ENCODE results near the gene GEMIN7.
A peak's percentile ranks its signal among the peaks of the same experiment; 100 is the strongest.

The GEMIN7 gene

DNA sequence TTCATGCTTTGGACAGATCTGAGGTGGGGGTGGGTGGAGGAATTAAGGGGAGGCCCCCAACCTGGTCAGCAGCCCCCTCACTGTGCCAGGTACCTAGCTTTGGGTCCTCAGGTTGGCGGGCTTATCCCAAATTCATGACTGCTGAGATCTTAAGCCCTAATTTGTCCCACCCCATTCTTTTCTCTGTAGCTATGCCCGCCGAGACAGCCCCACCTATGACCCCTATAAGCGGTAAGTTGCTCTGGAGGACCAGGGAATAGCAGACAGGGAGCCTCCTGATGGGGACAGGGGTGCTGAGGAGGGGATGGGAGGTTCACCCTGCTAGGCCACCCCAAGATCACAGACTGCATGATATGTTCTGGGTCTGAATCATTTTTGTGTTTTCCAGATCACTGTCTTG lies 17.1 kb upstream of the GEMIN7 start:
- DNase-seq (ENCODE audit: low read depth): no peak

DNA sequence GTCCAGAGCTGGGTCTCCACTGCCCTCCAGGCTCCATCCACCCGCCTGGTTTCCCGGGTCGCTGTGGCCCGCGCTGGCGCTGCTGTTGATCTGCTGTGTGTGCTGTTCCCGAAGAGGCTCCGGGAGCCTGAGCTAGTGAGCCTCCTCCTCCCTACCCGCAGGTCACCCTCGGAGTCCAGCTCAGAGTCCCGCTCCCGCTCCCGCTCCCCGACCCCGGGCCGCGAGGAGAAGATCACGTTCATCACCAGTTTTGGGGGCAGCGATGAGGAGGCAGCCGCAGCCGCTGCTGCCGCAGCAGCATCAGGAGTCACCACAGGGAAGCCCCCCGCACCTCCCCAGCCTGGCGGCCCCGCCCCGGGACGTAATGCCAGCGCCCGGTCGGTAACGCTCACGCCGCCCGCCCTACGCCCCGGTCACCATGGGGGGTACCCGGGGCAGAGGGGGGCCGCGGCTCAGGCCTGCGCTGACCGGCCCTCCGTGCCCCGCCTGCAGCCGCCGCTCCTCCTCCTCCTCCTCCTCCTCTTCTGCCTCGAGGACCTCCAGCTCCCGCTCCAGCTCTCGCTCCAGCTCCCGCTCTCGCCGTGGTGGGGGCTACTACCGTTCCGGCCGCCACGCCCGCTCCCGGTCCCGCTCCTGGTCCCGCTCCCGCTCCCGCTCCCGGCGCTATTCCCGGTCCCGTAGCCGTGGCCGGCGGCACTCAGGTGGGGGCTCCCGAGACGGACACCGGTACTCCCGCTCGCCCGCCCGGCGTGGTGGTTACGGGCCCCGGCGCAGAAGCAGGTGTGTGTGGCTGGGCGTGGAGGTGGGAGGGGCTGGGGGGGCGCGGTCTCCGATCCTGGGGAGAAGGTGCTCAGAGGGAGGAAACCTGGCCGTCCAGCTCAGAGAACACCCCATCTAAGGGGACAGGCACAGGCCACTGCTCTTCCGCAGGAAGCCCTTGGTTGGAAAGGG lies 14.9 kb upstream of the GEMIN7 start:
- no peak for DNase-seq (ENCODE audit: low read depth)

DNA sequence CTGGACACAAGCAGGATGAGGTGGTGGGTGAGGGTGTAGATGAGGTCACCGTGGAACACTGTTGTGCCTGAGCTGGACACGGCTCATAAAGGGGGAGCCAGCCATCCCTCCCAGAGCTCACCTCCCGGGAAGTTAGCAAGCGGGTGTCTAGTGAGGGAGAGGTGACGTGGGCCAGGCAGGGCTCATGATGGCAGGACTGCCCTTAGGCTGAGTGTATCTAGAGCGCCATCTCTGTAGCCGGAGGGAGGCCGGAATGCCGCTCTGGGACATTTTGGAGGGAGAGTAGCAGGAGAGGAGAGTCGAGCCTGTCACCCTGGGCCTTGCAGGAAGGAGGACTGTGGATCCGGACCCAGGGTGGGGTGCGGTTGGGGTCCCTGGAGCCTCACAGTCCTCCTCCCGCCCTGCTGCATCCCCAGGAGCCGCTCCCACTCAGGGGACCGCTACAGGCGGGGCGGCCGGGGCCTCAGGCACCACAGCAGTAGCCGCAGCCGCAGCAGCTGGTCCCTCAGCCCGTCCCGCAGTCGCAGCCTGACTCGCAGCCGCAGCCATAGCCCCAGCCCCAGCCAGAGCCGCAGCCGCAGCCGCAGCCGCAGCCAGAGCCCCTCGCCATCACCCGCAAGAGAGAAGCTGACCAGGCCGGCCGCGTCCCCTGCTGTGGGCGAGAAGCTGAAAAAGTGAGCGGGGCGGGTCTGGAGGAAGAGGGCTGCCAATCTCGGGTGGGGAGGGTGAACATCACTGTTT lies 12.0 kb upstream of the GEMIN7 start:
- DNase-seq (ENCODE audit: low read depth): no peak

DNA sequence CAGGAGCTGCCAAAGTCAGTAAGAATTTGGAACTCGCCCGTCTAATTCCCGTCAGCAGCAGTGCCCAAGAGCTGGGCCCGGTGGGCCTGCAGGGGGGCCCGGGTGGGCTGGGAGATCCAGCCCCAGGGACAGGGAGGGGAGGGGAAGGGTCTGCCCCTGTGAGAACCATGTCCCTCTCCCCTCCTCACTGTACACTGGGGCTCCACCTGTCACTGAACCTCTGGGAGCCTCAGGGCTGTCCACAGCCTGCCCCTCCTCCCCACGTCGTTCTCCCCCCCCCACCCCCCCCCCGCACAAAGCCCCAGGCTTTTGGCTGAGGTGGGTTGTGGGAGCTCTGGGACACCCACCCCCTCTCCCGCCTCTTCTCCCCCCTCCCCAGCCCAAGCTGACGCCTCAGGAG lies 11.0 kb upstream of the GEMIN7 start:
- no peak for DNase-seq (ENCODE audit: low read depth)

DNA sequence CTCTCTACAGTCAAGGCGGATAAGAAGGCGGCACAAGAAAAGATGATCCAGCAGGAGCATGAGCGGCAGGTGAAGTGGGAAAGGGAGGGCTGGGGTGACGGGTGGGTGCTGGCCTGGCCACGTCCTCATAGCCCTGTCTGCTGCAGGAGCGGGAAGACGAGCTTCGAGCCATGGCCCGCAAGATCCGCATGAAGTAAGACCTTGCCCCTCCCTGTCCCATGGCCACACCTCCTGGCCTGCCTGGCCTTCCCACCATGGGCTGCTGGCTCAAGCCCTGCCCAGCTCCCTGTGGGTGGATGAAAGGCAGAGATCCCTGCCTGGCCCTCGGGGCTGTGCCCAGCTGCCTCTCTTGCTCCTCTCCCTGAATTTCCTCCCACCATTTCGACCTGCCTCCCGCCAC lies 10.0 kb upstream of the GEMIN7 start:
- DNase-seq (ENCODE audit: low read depth): no peak

DNA sequence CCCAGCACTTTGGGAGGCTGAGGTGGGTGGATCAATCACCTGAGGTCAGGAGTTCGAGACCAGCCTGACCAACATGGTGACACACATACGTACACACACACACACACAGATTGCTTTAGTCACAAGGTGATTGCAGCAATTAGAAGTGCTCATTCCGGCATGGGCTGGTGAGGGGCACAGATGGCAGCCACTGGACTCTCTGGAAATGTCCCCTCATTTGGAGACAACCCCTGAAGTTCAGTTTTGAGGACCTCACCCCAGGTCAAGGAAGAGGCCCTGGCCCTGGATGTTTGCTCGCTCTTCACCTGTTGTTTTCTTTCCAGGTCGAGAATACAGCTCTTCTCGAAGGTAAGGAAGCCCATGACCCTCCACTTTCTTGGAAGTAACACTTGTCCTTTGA lies 8.8 kb upstream of the GEMIN7 start:
- no peak for DNase-seq (ENCODE audit: low read depth)

DNA sequence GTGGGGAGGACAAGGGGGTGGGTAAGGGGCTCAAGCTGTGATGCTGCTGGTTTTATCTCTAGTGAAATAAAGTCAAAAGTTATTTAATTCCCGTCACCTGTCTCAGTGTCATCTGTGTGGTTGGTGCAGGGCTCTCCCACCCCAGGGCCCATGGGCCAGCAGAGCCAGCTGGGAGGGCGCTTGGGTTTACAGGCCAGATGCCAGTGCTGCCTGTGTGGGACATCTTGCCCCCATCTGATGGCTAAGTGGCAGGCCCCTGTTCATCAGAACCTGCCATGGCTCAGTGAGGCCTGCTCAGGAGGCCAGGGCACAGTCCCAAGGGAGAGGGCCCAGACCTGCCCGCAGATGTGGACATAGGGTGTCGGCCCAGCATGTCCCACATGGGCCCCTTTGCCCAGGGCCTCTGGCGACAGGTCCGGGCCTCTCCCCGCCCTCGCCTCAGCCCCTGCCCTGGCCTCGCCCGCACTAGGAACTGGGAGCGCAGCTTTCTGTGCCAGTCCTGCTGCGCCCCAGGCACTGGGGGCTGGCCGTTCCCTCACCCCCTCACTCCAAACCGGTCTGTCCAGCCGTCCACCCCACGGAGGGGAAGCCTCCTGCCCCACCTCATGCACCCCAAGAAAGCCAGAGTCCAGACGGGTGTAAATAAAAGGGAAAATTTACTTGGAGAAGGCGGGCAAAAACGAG lies 8.1 kb upstream of the GEMIN7 start:
- DNase-seq (ENCODE audit: low read depth): no peak

DNA sequence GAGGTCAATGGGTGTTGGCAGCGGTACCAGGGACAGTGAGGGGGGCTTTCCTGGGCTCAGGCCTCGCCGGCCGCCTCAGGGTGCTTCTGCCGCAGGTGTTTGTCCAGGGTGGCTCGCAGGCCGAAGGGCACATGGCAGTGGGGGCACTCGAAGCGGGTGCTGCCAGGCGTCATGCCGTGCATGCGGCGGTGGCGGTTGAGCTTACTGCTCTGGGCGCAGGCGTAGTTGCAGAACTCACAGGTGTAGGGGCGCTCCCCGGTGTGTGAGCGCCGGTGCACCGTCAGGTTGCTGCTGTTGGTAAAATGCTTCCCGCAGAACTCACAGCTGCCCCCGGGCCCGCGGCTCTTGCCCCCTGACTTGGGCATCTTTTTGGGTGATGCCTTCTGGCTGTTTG lies 7.5 kb upstream of the GEMIN7 start:
- no peak for DNase-seq (ENCODE audit: low read depth)

DNA sequence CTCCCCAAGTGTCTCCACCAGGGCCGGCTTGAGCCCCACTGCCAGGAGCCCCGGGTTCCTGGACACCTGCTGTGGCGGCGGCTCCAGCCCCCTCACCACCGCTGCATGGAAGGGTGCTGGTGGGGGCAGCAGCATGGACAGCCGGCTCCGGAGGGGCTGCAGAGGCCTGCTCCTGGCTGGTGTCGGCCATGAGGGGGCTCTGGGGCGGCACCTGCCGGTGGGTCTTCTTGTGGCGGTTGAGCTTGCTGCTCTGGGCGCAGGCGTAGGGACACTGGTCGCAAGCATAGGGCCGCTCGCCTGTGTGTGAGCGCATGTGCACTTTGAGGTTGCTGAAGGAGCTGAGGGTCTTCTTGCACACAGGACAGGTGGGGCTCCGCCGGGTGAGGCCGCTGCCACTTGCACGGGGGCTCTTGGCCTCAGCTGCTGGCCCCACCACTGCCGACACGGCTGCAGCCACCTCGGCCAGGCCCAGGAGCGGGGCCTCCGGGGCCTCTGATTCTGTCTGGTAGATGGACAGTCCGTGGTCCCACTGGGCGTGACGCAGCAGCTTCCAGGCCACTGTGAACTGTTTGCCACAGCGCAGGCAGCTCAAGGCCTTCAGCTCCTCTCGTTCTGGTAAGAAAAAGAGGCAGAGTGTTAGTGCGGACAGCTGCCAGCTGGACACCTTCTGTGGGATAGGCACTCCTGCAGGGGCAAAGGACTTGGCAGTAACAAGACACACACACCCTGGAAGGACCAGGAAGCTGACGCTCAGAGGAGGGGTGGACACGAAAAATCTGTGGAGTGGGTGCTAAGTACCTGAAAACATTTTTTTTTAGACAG lies 6.9 kb upstream of the GEMIN7 start:
- DNase-seq (ENCODE audit: low read depth): no peak

DNA sequence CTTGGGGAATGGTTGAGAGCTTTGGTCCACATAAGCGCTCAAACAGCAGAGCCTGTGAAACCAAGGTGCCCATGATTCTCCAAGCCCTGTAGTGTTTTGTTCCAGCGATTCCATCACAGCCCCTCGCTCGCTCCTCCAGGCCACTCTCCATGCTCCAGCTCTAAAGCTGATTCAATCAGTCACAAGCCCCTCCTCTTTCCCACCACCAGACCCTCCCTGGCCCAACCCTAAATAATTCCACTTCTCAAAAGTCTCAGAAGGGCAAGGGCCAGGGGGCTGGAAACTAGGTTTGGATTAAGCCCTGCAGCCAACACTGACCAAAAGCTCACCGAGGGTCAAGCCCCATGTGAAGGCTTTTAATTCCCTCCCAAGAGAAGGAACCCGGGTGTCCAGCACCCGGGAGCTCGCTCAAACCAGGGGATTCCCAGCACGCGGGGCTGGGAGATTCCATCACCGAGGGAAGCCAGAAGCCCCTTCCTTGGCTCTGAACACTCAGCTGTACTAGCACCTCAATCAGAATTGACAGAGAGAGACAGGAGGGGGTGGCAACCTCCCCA lies 4.2 kb upstream of the GEMIN7 start:
- no peak for DNase-seq (ENCODE audit: low read depth)

DNA sequence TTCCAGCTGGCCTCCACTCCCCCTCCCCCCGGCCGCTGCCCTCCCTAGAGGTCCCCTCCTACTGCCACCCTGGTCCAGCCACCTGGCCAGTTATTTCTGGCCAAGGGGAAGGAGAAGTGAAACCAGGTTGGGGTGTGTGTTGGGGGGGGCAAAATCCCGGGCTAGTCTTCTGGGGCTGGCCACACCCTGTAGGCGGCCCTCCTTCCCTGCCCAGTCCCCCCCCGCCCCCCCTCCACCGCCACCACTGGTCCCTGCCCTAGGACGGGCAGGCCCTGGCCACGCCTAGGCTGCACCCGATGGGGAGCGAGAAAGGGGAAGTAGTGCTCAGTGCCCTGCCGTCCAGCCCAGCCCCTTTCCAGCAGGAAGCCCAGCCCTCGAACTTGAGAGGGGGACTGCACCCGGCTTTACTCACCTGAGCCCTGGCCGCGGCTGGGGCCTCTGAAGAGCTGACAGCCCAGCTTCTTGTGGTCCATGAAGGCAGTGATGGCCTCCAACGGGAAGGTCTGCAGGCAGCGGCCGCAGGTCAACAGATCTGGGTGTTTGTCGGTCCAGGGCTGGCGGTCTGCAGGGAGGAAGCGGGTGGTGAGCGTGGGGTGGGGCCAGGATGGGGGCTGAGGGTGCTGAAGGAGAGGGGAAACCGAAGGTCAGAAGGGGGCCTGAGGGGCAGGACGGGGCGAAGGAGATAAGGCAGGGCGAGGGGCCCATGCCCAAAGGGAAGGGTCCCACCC lies 3.6 kb upstream of the GEMIN7 start:
- DNase-seq (ENCODE audit: low read depth): no peak

DNA sequence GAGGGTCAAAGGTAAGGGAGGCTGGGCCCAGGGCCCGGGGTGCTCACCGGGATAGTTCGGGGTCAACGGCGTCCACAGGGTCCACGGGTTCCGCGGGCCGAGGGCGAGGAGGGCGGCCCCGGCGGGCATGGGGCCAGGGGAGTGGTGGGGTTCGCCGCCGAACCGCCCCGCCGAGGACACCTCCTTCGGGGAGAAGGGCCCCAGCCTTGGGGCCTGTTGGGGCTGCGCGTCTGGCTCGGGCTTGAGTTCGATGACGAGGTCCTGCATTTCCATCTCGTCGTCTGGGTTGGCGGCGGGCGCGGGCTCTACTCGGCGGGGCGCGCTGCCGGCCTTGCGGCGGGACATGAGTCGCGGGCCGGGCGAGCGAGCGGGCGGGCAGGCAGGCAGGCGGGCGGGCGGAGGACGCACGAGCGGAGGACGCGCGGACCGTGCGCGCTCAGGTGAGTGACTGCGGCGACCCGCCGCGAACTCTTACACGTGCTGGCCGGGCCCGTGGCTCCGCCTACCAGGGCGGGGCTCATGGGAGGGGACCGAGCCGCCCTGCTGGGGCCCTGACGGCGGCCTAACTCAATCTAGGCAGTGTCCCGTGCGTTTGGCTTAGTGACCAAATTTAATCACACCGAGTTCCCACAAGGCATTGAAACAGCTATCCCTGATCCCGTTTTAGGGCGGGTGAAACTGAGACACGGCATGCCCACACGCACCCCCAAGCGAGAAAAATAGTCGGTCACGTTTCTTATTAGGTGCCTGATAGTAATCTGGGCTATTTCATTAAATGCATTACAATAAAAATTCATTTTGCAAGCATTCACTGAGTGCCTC lies 2.8 kb upstream of the GEMIN7 start, which contains the start of gene ZNF296:
Gene ZNF296 (minus strand): TSS at position 450 of the 822 bp plus-strand sequence. CDS start 105 bp downstream, at position 345.
- peak; percentile 78 for DNase-seq (ENCODE audit: low read depth)

DNA sequence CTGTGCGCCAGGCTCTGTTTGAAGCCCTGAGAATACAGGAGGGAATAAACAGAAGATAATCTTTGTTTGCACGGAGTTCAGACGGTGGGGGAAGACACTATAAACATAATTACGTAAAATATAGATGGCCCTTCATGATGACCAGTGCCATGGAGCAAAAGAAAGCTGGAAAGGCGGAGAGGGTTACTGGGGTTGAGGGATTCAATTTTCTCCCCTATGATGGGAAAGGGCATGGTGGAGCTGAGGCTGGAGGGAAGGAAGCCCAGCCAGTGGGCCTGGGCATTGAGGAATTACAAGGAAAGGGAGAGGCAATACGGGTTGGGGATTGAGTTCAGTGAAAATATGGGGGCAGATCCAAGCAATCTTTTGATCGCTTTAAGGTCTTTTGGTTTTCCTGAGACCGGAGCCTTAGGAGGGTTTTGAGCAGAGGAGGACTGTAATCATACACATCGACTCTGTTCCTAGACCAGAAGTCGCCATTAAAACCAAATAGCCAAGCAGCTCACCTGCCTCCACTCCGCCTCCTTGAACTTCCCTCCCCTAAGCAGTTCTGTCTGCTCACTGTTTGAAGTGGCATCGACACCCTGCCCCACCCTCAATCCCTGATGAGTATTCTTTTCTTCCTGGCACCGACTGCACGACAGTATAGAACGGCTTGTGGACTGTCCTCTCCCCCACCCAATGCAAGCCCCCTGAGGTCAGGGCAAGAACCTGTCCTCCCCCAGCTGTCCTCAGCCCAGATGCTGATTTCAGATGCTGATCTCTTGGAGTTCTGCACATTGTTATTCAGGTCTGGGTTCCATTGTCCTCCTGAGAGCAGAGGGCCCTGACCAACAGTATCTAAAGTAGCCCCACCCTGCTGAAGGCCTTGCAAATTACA lies 2.0 kb upstream of the GEMIN7 start:
- no peak for DNase-seq (ENCODE audit: low read depth)

DNA sequence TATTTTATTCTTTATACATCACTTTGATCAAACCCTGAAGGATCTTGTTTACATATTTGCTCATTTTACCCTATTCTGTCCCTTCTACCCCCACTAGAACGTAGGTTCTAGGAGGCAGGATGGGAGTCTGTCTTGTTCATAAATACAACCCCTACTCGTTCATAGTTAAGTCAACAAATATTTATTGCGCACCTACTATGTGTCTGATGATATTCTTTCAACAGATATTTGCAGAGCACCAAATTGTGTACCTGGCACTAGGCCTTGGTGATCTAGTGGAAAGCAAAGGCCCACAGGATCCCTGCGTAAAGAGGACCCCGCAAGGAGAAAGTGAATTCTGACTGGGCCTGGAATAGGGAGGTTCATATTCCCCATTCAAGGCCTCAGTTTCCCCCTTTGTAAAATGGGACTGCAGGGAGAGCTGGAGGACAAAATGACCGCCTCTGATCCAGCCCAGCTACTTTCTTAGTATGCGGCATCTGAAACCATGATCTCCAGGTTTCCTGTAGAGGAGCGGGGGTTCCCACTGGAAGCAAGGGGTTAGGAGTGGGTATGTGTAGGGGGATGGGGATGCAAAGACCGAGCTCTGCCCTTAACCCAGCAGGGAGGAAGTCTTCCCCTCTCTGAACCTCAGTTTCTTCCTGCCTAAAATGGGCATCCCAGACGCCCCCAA lies 534 bp upstream of the GEMIN7 start:
- DNase-seq (ENCODE audit: low read depth): no peak

DNA sequence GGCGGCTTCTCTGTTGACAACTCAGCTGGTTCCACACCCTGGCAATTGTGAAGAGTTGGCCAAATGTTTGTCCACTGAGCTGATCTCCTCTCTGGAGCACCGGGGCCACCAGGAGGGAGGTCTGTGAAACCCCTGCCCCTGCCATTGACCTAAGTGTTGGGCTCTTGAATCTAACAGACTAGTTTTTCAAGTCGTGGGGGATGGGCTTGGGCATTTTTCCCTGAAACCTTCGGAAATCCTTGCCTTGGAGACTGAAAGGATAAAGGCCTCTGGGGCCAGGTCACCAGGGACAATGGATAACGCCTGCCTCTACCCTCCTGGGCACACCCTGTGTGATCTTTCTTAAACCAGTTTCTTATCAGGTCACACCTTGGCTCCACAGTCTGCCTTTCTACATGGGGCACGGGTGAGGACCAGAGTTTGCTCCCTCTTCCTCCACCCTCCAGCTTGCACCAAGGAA lies 881 bp downstream of the GEMIN7 start:
- DNase-seq (ENCODE audit: low read depth): no peak

DNA sequence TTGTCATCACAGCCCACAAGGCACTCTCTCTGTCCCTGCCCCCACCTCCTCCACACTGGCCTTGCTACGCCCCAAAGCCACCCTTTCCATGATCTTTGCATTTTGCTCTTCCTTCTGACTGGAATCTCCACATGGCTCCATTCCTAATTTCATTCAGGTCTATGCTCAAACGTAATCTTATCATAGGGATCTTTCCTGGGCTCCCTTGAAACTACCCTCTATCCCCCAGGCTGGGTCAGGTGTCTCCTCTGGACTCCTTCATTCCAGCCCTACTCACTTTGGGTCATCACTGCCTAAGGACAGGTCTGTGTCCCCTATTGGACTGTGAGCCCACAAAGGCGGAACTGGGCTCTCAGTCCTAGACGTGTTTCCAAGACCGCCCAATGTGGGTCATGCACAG lies 3.1 kb downstream of the GEMIN7 start:
- no peak for DNase-seq (ENCODE audit: low read depth)

DNA sequence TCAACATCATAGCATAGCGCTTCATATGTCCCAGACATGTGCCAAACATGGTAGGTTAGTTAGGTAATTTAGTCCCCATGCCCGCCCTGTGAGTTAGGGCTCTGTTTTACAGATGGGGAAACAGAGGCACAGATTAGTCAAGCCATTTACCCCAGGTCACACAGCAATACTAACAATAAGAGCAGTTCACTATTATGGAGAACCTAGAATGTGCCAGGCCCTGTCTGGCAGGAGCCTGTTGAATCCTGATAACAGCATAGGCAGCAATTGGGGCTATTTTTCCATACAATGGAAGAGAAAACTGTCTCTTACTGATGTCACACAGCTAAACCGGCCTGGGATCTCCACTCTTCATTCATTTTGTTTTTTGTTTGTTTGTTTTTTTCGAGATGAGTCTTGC lies 7.4 kb downstream of the GEMIN7 start:
- no peak for DNase-seq (ENCODE audit: low read depth)

DNA sequence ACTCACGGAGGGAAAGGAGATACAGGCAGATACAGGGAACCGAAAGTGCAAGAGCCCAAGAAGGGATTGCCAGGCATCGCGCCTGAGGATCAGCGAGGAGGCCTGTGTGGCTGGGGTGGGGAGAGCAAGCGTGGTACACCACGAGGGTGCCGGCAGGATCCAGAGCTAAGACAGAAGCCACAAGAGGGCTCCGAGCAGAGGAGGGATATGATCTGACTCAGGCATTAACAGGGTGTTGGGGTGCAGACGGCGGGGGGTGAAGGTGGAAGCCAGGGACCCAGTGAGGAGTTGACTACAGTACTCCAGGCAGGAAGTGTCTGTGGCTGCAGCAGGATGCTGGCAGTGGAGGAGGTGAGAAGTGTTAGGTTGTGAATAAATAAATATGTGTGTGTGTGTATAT lies 8.5 kb downstream of the GEMIN7 start:
- no peak for DNase-seq (ENCODE audit: low read depth)
